Epithelial cell of proximal tubule (primary cell): ENCODE measurements around the gene LDLRAD4. TPM values are rescaled to one million over a fixed set of nuclear protein-coding genes. Genes with fewer than 3 reads are reported as not detected.

Source experiments
- DNase-seq: peaks from one replicate; pipeline ENCODE4 v3.0.0-alpha.2; 2011; ENCODE audit warnings: low read depth
- H3K4me3 ChIP-seq: 2 replicates; pipeline ENCODE4 v1.5.1; 2011; ENCODE audit warnings: low read depth, mild to moderate bottlenecking, low read length
- total RNA-seq: library from RNA; depleted of rRNA; stranded (reverse); fragments of >200 nt; gene quantifications from 2 replicates; pipeline ENCODE4 v1.2.3, GENCODE V29; 2015
- TF ChIP-seq, protein P1 (sequence below): conservative IDR thresholded peaks from 2 replicates; pipeline ENCODE4 v1.5.1; 2012; ENCODE audit warnings: low read depth, mild to moderate bottlenecking, low read length

LDLRAD4 gene
- total RNA-seq, 1 donor from 2014 or later: under 0.01 TPM

- DNase-seq: no peak
- TF ChIP-seq, protein P1, sequence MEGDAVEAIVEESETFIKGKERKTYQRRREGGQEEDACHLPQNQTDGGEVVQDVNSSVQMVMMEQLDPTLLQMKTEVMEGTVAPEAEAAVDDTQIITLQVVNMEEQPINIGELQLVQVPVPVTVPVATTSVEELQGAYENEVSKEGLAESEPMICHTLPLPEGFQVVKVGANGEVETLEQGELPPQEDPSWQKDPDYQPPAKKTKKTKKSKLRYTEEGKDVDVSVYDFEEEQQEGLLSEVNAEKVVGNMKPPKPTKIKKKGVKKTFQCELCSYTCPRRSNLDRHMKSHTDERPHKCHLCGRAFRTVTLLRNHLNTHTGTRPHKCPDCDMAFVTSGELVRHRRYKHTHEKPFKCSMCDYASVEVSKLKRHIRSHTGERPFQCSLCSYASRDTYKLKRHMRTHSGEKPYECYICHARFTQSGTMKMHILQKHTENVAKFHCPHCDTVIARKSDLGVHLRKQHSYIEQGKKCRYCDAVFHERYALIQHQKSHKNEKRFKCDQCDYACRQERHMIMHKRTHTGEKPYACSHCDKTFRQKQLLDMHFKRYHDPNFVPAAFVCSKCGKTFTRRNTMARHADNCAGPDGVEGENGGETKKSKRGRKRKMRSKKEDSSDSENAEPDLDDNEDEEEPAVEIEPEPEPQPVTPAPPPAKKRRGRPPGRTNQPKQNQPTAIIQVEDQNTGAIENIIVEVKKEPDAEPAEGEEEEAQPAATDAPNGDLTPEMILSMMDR: no peak
Observed at GRCh38 chr18:13431886-13432285, 213.3 kb downstream of the LDLRAD4 start.

DNA sequence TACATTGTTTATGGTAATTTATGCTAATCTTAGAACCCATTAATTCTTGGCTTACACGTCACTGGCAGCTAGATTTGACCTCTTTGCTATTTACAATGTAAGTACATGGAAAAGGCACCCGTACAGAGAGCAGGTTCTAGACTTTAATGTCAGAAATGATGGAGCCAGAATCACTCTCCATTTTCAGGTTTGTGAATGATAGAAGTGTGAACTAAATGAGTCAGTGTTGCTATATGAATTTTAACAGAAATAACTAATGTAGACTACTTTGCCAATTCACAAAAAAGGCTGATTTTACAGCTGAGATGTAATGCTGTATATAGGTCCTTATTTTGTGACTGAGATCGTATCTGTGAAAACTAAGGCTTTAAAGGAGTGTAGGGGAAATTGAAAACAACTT is 214.6 kb downstream of the LDLRAD4 start:
- TF ChIP-seq, protein P1: no peak
- DNase-seq: no peak
- H3K4me3 ChIP-seq: no peak overlapping the region

More at GRCh38 chr18:13431886-13432285, 213.3 kb downstream of the LDLRAD4 start:
- H3K4me3 ChIP-seq: no peak overlapping the region

DNA sequence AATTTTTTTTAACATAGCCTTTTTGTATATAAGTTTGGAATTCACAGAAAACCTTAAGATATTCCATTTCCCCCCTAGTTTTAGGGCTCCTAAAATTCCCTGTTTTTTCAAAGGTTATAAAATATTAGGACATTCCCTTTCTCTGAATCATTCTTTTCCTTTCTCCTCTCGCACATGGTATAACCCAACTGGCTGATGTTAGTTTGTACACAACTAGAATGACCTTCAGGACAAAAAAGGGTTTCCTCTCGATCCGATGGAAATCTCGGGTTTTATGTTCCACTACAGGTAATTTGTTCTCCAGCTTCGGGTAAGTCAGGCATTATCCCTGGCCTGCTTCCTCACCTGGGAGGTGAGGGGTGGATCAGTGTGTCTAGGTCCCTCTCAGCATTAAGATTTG is 215.1 kb downstream of the LDLRAD4 start:
- H3K4me3 ChIP-seq: no peak overlapping the region
- TF ChIP-seq, protein P1: no peak
- DNase-seq: no peak

- DNase-seq: no peak
- TF ChIP-seq, protein P1: no peak
- no peak overlapping the region for H3K4me3 ChIP-seq
Observed at GRCh38 chr18:13434854-13435253, 216.3 kb downstream of the LDLRAD4 start.

DNA sequence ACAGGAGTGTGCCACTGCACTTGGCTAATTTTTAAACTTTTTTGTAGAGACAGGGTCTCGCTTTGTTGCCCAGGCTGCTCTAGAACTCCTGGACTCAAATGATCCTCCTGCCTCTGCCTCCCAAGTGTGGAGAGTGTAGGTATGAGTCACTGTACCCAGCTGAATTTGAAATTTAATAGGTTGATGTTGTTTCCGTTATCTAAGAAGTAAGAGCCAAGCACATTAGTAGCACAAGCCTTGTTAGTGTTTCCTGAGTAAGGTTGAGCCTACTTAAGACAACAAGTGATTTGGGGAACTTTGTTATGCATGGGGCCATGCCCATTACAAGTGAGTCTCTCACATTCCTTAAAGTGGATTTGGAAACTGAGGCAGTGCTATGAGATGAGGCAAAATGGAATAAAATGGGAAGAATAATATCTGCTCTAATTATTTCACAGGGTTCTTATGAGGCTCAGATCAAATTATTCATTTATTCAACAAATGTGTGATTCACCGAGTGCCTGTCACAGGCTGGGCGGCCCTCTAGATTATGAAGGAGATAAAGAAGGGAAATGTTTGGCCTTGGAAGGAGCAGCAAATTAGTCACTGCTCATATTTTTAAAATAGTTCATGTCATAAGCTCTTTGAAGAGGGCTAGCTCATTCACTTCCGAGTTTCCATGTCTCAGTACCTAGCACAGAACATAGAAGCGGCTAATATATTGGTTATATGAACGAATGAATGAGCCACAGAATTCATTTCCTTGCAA is 217.2 kb downstream of the LDLRAD4 start:
- TF ChIP-seq, protein P1: no peak
- H3K4me3 ChIP-seq: no peak overlapping the region
- no peak for DNase-seq

DNA sequence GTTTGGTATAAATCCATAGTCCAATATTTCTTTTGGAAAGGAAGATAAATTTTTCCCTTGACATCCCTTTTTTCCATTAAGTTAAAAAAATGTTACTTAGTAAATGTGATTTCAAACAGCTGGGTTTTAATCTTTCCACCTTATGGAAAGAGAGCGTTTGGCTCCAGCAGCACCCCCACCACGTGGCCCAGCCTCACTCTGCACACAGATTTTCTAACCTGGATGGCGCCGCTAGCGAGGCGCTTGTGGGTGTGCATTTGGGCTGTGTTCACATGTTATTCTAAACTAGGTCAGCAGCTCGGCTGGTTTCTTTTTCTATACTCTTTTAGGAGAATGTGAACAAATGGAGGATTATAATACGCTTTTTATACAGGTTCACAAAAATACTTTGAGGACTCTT is 218.0 kb downstream of the LDLRAD4 start:
- DNase-seq: no peak
- H3K4me3 ChIP-seq: no peak overlapping the region
- TF ChIP-seq, protein P1: no peak

GRCh38 chr18:13437034-13437433 is 218.5 kb downstream of the LDLRAD4 start:
- no peak for DNase-seq
- H3K4me3 ChIP-seq: no peak overlapping the region
- TF ChIP-seq, protein P1: no peak
